IPS-NIHi11 (cell line): ENCODE measurements around the gene ARHGAP15.

Source experiments
- DNase-seq: peaks from one replicate; pipeline ENCODE4 v3.0.0; 2012; ENCODE audit warnings: mixed read lengths, low spot score

The ARHGAP15 gene

GRCh38 chr2:143482771-143483170 lies 353.6 kb downstream of the ARHGAP15 start:
- DNase-seq = no peak

- DNase-seq = no peak
Measured at GRCh38 chr2:143486976-143487375, 357.8 kb downstream of the ARHGAP15 start.

- no peak for DNase-seq
Measured at GRCh38 chr2:143489145-143489544, 359.9 kb downstream of the ARHGAP15 start.

GRCh38 chr2:143491131-143491530 lies 361.9 kb downstream of the ARHGAP15 start:
- no peak for DNase-seq

- no peak for DNase-seq
Measured at GRCh38 chr2:143493339-143493738, 364.1 kb downstream of the ARHGAP15 start.

GRCh38 chr2:143497726-143498125 lies 368.5 kb downstream of the ARHGAP15 start:
- DNase-seq = no peak

GRCh38 chr2:143498496-143498895 lies 369.3 kb downstream of the ARHGAP15 start:
- DNase-seq = no peak

GRCh38 chr2:143499061-143499460 lies 369.8 kb downstream of the ARHGAP15 start:
- no peak for DNase-seq

GRCh38 chr2:143501106-143501676 lies 372.0 kb downstream of the ARHGAP15 start:
- no peak for DNase-seq

GRCh38 chr2:143503280-143503679 lies 374.1 kb downstream of the ARHGAP15 start:
- DNase-seq = no peak

GRCh38 chr2:143504397-143504796 lies 375.2 kb downstream of the ARHGAP15 start:
- no peak for DNase-seq

- no peak for DNase-seq
Measured at GRCh38 chr2:143505542-143505941, 376.3 kb downstream of the ARHGAP15 start.

- peak; percentile 64 for DNase-seq
Measured at GRCh38 chr2:143513081-143513480, 383.9 kb downstream of the ARHGAP15 start.

GRCh38 chr2:143514413-143514812 lies 385.2 kb downstream of the ARHGAP15 start:
- DNase-seq = no peak

- no peak for DNase-seq
Measured at GRCh38 chr2:143515318-143515717, 386.1 kb downstream of the ARHGAP15 start.

- no peak for DNase-seq
Measured at GRCh38 chr2:143519521-143519920, 390.3 kb downstream of the ARHGAP15 start.

GRCh38 chr2:143521396-143521795 lies 392.2 kb downstream of the ARHGAP15 start:
- DNase-seq = no peak

GRCh38 chr2:143522699-143523098 lies 393.5 kb downstream of the ARHGAP15 start:
- DNase-seq = no peak

GRCh38 chr2:143524119-143524553 lies 394.9 kb downstream of the ARHGAP15 start:
- DNase-seq = no peak

- no peak for DNase-seq
Measured at GRCh38 chr2:143524559-143525401, 395.6 kb downstream of the ARHGAP15 start.

GRCh38 chr2:143525402-143525860 lies 396.2 kb downstream of the ARHGAP15 start:
- DNase-seq = no peak

GRCh38 chr2:143526498-143526897 lies 397.3 kb downstream of the ARHGAP15 start:
- no peak for DNase-seq

GRCh38 chr2:143528021-143528420 lies 398.8 kb downstream of the ARHGAP15 start:
- no peak for DNase-seq
